ENCODE results near the gene INTS6L. TPM values are rescaled to one million over a fixed set of nuclear protein-coding genes. Genes with fewer than 3 reads are reported as not detected.
A peak's percentile ranks its signal among the peaks of the same experiment; 100 is the strongest.

INTS6L gene
- total and polyA plus RNA-seq, 8 donors, result 1.0 to 9.9 (median 2.0) TPM

GRCh38 chrX:135481696-135482179 is 38.7 kb upstream of the INTS6L start:
- TF ChIP-seq CTCF (IDR thresholded peaks at IDR 0.05), result no peak
- DNase-seq (no peak), ATAC-seq (no peak), FAIRE-seq (peak; percentile 72)
- peaks cover 0 to 6% (median 2%) of the 10 kb centered on the region in 4 donors for H3K27me3 ChIP-seq
- no peaks in the 10 kb centered on the region for H3K9me3 ChIP-seq
- H3K4me1 ChIP-seq, result no peaks in the 10 kb centered on the region
- intact Hi-C loops (cut with DNase I), result no loop called here
- no peak overlapping the region for H3K27ac ChIP-seq
- WGBS, 2 donors, result 44 to 51% methylated on average over 7 of the region's 7 CpGs
- no peak overlapping the region for H3K4me3 ChIP-seq
- H3K36me3 ChIP-seq, result no peaks in the 10 kb centered on the region

- Histone ChIP-seq H3K27ac (no peak overlapping the region), H3K9me3 (no peaks in the 10 kb centered on the region), H3K4me3 (no peak overlapping the region), H3K36me3 (no peaks in the 10 kb centered on the region), H3K27me3 (peaks cover 0 to 6% (median 0%) of the 10 kb centered on the region in 4 donors), H3K4me1 (no peaks in the 10 kb centered on the region)
- TF ChIP-seq CTCF (IDR thresholded peaks at IDR 0.05), result peak in 3 of 4 donors; percentile 12 to 38 (median 34)
- intact Hi-C loops (cut with DNase I), result no loop called here
- DNase-seq, result peak in 1 of 6 donors; percentile 2
- peak in 3 of 4 donors; percentile 60 to 66 (median 62) for ATAC-seq
- FAIRE-seq, result peak; percentile 84
- WGBS, 2 donors, result 14 to 26% methylated on average over 3 of the region's 3 CpGs
Measured at GRCh38 chrX:135484641-135485289, 35.7 kb upstream of the INTS6L start.

- intact Hi-C loops (cut with DNase I), result no loop called here
- no peak for ATAC-seq
- H3K27me3 ChIP-seq, result no peaks in the 10 kb centered on the region
- no peak overlapping the region for H3K4me3 ChIP-seq
- H3K4me1 ChIP-seq, result no peaks in the 10 kb centered on the region
- no peaks in the 10 kb centered on the region for H3K36me3 ChIP-seq
- no peak for TF ChIP-seq CTCF (IDR thresholded peaks at IDR 0.05)
- no peaks in the 10 kb centered on the region for H3K9me3 ChIP-seq
- H3K27ac ChIP-seq, result no peak overlapping the region
- 64 to 68% methylated on average over 1 of the region's 1 CpG for WGBS, 2 donors
- DNase-seq, result no peak
- no peak for FAIRE-seq
Measured at GRCh38 chrX:135489542-135489941, 30.9 kb upstream of the INTS6L start.

- no peak for DNase-seq
- no peak for FAIRE-seq
Measured at GRCh38 chrX:135490979-135491514, 29.4 kb upstream of the INTS6L start.

More at GRCh38 chrX:135490979-135491514, 29.4 kb upstream of the INTS6L start:
- H3K27me3 ChIP-seq, result no peaks in the 10 kb centered on the region
- no peak for TF ChIP-seq CTCF (IDR thresholded peaks at IDR 0.05)
- no peaks in the 10 kb centered on the region for H3K36me3 ChIP-seq
- WGBS, 2 donors, result 57 to 61% methylated on average over 4 of the region's 4 CpGs
- H3K9me3 ChIP-seq, result no peaks in the 10 kb centered on the region
- H3K27ac ChIP-seq, result no peak overlapping the region
- intact Hi-C loops (cut with DNase I), result no loop called here
- ATAC-seq, result no peak
- no peak overlapping the region for H3K4me3 ChIP-seq
- H3K4me1 ChIP-seq, result no peaks in the 10 kb centered on the region

Data from pancreas (tissue), 10 donors.